ENCODE measurements around the gene GRK6.
A peak's percentile ranks its signal among the peaks of the same experiment; 100 is the strongest.

The GRK6 gene

DNA sequence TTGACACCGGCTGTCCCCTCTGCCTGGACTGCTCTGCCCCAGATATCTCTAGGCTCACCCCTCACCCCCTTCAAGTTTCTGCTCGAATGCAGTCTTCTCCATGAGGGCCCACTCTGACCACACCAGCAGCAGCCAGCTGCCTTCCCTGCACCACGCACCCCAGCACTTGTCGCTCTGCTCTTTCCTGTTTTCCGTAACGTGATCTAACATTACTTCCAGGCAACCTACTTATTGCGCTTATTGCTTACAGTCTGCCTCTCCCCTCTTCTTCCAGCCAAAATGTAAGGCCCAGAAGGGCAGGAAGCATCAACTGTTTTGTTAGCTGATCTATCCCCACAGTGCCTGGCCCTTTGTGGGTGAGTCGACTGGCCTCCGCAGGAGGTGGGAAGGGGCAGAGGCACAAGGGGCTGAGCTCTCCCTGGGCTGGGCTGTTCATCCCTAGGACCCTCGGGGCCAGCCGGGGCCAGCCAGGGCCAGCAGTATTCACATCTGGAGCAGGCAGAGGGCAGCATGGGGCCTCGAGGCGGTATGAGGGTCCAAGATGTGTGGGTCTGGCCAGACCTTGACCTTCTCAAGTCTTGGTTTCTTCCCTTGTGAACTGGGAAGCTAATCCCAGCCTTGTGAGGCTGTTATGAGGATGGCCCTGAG lies 58.5 kb downstream of the GRK6 start:
- no peak overlapping the region for H3K4me3 ChIP-seq (ENCODE audit: low read depth, low read length)
- H3K36me3 ChIP-seq (ENCODE audit: control insufficient read depth in 2 of 2, insufficient read depth in 1 of 2, low read length in 2 of 2): peaks cover 12 to 64% of the 10 kb centered on the region in 2 experiments; a peak in 2 of 3 replicates
- ChIA-PET CTCF (interaction anchor here (1.0 to 1.1 kb wide), 3 partner anchors 9 to 16 kb away, joined by 3 to 5 read pairs (median 3); no protein-coding TSS in a partner anchor), POLR2A (interaction anchor here (1.6 to 2.3 kb wide), 3 partner anchors 9 to 11 kb away, joined by 5 to 10 read pairs (median 6); no protein-coding TSS in a partner anchor)
- no peaks in the 10 kb centered on the region for H3K4me1 ChIP-seq (ENCODE audit: control insufficient read depth, insufficient read depth, low read length)
- no peaks in the 10 kb centered on the region for H3K9me3 ChIP-seq (ENCODE audit: control insufficient read depth, insufficient read depth, low read depth, low read length)
- no peak for TF ChIP-seq IKZF3 (tag by site-specific recombination; IDR thresholded peaks at IDR 0.05)
- TF ChIP-seq, protein P1, sequence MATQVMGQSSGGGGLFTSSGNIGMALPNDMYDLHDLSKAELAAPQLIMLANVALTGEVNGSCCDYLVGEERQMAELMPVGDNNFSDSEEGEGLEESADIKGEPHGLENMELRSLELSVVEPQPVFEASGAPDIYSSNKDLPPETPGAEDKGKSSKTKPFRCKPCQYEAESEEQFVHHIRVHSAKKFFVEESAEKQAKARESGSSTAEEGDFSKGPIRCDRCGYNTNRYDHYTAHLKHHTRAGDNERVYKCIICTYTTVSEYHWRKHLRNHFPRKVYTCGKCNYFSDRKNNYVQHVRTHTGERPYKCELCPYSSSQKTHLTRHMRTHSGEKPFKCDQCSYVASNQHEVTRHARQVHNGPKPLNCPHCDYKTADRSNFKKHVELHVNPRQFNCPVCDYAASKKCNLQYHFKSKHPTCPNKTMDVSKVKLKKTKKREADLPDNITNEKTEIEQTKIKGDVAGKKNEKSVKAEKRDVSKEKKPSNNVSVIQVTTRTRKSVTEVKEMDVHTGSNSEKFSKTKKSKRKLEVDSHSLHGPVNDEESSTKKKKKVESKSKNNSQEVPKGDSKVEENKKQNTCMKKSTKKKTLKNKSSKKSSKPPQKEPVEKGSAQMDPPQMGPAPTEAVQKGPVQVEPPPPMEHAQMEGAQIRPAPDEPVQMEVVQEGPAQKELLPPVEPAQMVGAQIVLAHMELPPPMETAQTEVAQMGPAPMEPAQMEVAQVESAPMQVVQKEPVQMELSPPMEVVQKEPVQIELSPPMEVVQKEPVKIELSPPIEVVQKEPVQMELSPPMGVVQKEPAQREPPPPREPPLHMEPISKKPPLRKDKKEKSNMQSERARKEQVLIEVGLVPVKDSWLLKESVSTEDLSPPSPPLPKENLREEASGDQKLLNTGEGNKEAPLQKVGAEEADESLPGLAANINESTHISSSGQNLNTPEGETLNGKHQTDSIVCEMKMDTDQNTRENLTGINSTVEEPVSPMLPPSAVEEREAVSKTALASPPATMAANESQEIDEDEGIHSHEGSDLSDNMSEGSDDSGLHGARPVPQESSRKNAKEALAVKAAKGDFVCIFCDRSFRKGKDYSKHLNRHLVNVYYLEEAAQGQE (tag by site-specific recombination; IDR thresholded peaks at IDR 0.05): no peak
- 0 out of 2 replicates have a peak, but pooled peaks have one; percentile 5 for TF ChIP-seq ZIC2 (tag by site-specific recombination; IDR thresholded peaks at IDR 0.05)
- TF ChIP-seq ZNF596 (tag by site-specific recombination; IDR thresholded peaks at IDR 0.05): no peak
- no peak for TF ChIP-seq ZBTB10 (tag by site-specific recombination; IDR thresholded peaks at IDR 0.05)
- peak; percentile 84 for TF ChIP-seq ZNF600 (tag by site-specific recombination; IDR thresholded peaks at IDR 0.05)
- no peak for TF ChIP-seq ZNF670 (tag by site-specific recombination; IDR thresholded peaks at IDR 0.05; ENCODE audit: low read depth)
- TF ChIP-seq SCRT2 (tag by site-specific recombination; IDR thresholded peaks at IDR 0.05): peak; percentile 98
- TF ChIP-seq ZFHX2 (tag by site-specific recombination; conservative IDR thresholded peaks at IDR 0.05): no peak
- TF ChIP-seq SCRT1 (tag by site-specific recombination; IDR thresholded peaks at IDR 0.05; ENCODE audit: borderline replicate concordance): peak; percentile 93
- TF ChIP-seq KLF16 (tag by site-specific recombination; IDR thresholded peaks at IDR 0.05): no peak
- TF ChIP-seq ZNF174 (tag by site-specific recombination; IDR thresholded peaks at IDR 0.05): no peak
- no peak for TF ChIP-seq KLF8 (tag by site-specific recombination; IDR thresholded peaks at IDR 0.05)
- no peak for TF ChIP-seq ZNF645 (tag by site-specific recombination; IDR thresholded peaks at IDR 0.05)
- no peak for TF ChIP-seq MEIS1 (CRISPR knock-in tag; IDR thresholded peaks at IDR 0.05; ENCODE audit: borderline replicate concordance)
- no peak for TF ChIP-seq ZFP3 (tag by site-specific recombination; IDR thresholded peaks at IDR 0.05; ENCODE audit: low read depth)
- TF ChIP-seq ZNF112 (tag by site-specific recombination; IDR thresholded peaks at IDR 0.05): no peak
- TF ChIP-seq PRDM10 (tag by site-specific recombination; IDR thresholded peaks at IDR 0.05): peak; percentile 35
- no peak for TF ChIP-seq ZNF302 (tag by site-specific recombination; IDR thresholded peaks at IDR 0.05; ENCODE audit: low read depth)
- TF ChIP-seq, protein P2, sequence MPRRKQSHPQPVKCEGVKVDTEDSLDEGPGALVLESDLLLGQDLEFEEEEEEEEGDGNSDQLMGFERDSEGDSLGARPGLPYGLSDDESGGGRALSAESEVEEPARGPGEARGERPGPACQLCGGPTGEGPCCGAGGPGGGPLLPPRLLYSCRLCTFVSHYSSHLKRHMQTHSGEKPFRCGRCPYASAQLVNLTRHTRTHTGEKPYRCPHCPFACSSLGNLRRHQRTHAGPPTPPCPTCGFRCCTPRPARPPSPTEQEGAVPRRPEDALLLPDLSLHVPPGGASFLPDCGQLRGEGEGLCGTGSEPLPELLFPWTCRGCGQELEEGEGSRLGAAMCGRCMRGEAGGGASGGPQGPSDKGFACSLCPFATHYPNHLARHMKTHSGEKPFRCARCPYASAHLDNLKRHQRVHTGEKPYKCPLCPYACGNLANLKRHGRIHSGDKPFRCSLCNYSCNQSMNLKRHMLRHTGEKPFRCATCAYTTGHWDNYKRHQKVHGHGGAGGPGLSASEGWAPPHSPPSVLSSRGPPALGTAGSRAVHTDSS (tag by site-specific recombination; IDR thresholded peaks at IDR 0.05): no peak
- H3K27ac ChIP-seq (ENCODE audit: extremely low read depth, low read depth, low read length): no peak overlapping the region
